ENCODE measurements around the gene A3GALT2.

Gene A3GALT2

GRCh38 chr1:33330906-33331305 is 10.0 kb upstream of the A3GALT2 start:
- no peak for DNase-seq

- no peak for DNase-seq
These were observed 9.5 kb upstream of the A3GALT2 start for GRCh38 chr1:33330361-33330890.

DNA sequence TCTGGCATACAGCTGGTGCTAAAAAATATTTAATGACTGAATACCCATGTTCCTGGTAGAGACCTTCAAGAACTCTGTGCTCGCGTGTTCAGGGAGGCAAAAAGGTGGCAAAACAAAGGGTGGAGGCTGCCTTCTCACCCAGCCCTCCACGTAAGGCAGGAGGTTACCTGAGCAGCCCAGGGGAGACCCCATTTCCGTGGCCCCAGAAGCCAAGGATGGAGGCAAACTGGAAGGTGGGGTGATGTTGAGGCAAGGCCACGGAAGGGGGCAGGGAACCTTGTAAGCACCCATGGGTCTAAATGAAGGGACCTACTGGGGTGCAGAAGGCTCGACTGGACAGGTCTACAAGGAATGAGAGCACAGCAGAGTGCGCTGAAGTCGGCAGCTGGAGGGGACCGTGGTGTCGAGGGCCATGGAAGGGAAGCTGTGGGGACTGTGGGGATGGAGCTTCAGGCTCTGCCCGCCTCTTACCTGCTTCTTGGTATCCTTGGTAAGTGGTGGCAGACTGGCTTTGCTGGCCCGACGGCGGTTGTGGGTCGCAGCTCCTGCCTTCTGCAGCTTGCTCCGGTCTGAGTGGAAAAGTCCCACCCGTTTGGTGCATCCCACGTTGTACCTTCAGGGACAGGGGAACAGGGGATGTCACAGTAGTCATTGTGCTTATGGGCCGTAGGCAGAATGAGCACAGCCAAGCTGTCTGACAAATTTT is 8.9 kb upstream of the A3GALT2 start:
- DNase-seq, result no peak

DNA sequence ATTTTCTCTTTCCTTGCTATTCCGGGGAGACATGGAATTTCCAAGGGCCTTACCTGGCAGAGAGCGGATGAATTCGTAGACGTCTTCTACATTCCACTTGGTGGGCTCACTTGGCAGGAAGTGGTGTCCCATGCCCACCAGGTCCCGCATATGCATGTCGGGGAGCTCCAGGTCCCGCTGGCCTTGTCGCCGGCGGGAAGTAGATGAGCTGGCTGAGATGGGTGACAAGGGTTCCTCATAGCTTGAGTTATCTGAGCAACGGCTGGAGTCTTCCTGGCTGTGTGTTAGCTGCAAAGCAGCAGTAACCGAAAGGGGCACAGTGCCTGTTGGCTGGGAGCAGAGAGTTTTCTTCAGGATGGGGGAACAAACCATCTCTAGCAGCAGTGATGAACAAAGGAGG is 7.9 kb upstream of the A3GALT2 start:
- DNase-seq, result no peak

DNA sequence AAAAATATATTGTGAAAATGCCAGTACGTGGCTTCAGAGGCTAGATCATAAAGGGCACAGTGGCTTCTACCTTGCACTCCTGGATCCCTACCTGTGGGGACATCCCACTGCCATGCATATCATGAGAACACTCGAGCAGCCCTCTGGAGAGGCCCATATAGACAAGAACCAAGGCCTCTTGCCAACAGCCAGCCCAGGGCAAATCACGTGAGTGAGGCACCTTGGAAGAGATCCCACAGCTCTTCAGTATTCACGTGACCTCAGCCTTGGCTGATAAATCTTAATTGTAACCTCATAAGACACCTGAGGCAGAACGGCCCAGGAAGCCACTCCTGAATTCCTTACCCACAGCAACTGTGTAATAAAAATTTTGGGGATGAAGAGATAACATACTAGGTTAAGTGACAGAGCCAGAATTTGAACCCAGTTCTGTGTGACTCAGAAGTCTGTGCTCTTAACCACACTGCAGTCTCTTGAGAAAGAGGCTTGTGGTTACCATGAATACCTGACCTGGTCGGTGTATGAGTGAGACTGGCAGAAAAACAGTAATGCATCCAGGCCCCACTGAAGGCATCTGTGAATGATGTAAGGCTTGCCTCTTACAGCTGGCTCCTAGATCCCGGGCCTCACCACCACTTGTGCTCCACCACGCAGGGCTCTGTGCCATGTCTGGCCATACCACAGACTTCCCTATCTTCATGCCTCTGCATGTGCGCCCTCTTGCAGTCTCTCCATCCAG is 6.9 kb upstream of the A3GALT2 start:
- DNase-seq, result no peak

DNA sequence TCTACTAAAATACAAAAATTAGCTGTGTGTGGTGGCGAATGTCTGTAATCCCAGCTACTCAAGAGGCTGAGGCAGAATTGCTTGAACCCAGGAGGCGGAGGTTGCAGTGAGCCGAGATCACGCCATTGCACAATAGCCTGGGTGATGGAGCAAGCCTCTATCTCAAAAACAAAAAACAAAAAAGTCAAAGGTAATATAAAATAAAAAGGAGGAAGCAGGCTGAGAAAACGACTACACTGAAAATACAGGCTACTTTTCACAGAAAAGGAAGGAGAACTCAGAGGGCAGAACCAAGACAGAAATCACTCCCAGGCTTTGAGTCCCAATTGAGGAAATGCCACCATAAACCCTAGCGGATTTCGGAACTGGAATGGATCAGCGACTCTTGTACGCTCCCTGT is 5.9 kb upstream of the A3GALT2 start:
- no peak for DNase-seq

GRCh38 chr1:33324677-33325575 is 4.0 kb upstream of the A3GALT2 start:
- DNase-seq, result no peak

GRCh38 chr1:33323663-33324477 is 3.0 kb upstream of the A3GALT2 start:
- DNase-seq, result no peak

DNA sequence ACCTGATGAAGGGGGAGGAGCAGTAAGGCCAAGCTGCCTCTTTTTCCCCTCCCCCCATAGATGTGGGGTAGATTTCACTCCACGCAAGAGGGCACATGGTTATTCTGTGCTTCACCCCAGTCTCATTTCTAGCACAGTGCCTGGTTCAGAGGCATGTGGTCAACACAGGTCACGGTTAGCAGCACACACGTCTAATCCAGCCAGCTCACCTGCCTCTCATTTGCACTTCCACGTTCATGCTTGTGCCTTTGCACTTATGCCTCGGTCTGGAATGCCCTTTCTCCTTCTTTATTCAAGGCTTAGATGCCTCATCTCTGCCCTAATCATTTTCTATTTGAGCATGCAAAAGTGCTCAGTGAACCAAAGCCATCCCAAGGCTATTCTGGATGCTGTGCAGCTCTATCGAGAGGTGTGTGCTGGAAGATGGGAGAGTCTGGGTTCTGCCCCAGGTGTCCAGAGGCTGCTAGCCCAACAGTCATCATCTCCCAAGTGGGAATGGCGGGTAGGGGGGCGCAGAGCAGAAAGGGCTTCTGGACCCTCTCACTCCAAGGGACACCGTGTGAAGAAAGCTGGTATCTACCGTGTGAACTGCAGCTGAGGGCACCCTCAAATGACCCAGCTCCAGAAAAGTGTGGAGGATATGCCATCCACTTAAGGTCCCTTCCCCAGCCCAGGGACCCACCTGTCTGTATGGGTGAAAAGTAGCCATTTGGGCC is 2.1 kb upstream of the A3GALT2 start:
- no peak for DNase-seq

- no peak for DNase-seq
These were observed 1.2 kb upstream of the A3GALT2 start for GRCh38 chr1:33322109-33322508.

DNA sequence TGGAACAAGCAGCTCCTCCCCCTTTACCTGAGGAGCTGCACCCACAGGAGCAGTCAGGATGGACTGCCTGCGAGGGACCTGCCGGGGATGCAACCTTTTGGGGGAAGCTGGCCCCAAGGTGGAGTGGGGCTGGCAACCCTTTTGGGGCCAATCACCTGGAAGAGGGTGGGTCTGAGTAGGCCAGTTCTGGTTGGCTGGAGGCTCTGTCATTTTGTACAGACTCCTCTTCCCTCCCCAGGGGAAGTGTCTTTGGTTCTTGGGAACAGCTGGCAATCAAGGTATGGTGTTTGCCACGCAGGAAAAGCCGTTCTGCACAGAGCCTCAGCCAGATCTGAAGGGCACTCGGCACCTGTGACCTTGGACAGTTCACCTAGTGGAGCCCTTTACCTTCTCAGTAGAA is 280 bp upstream of the A3GALT2 start:
- DNase-seq, result no peak

DNA sequence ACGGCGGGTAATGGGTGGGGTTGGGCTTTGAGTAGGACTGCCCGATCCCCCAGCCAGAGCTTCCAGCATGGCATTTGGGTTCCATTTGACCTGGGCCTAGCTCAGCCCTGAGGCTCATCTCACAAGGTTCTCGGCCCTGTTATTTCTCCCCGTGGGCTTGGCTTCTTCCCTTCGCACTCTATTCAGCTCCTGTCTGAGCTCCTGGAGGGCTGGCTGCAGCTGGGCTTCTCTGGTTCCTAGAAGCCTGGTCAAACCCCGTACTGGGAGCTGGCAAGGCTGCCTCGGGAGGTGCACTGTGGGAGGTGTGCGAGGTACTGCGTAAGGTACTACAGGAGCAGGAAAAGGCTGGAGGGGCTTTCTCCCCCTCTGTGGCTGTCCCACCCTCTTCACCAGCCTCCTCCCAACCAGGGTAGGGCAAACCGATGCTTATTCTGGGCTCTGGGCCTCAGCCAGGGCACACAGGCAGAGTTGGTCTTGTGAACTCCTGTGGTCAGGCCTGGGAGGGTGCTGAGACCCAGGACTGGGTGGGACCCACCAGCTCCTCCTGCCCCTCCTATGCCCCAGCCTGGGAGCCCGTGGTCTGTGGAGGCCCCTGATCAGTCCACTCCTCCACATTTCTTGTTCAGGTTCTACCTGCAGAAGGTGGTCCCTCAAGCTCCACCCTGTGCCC is 814 bp downstream of the A3GALT2 start:
- DNase-seq, result no peak

GRCh38 chr1:33319186-33319948 is 1.5 kb downstream of the A3GALT2 start:
- no peak for DNase-seq

DNA sequence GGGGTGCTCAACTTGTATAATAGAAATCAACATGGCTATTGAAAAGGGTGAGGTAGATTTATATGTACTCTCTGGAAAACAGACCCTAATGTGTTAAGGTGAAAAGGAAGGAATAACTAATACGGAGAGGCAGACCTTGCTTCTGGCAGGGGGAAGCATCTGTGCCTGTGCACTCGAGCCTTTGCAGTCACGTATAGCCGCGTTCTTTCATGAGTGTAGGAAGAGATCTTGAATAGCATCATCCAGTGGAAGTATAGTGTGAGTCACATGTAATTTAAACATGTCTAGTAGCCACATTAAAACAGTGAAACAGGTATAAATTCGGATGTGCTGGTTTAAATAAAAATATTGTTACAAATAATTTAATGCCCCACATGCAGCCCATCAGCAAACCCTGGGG is 3.0 kb downstream of the A3GALT2 start:
- no peak for DNase-seq

- DNase-seq, result no peak
These were observed 3.5 kb downstream of the A3GALT2 start for GRCh38 chr1:33317354-33317753.

DNA sequence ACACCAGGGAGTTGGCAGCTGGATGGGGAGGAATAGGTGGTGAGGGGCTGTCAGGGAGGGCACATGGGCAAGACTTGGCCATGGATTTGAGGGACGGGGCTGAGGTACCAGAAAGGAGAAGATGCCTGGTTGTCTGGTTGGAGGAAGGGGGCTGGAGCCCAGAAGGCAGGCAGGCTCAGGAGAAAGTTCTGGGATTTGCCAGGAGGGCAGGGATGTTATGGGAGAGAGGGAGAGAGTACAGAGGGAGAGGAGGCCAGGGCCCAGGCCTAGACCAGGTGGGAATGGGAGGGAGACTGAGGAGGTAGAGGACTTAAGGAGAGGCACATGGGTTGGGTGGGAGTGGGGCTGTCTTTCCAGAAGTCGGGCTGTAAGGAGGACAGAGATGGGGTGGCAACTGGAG is 4.3 kb downstream of the A3GALT2 start:
- no peak for DNase-seq

DNA sequence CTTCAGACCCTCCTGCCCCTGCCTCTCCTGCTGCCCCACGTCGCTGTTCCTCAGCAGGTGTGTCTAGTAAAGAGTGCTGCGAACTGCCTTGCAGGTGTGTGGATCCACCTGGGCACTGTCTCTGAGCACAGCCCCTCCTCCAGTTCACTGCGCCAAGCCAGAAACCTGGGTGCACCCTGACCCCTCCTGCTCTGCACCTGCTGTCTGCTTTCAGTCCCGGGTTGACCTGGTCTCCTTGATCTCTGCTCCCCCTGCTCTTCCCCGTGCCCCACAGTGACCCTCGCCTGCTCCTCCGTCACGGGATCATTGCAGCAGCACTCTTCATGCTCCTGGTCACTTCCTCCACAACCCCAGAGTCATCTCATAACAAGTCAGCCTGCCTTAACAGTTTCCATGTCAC is 6.5 kb downstream of the A3GALT2 start:
- no peak for DNase-seq

DNA sequence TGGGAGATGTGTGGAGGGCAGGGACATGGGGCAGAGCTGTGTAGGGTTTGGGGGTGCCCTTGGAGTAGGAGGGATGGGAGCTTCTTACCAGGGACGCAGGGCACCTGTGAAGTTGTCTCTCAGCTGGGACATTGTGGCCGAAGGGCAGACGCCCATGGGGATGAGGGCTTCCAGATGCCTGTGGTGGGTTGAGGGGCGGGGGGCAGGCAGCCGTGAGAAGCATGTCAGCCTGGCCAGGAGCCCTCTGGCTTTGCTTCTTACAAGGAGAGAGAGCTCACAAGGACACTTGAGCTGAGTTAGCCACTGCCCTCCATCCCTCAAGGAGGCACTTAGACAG is 8.5 kb downstream of the A3GALT2 start:
- no peak for DNase-seq

GRCh38 chr1:33311706-33312412 is 9.0 kb downstream of the A3GALT2 start:
- no peak for DNase-seq

DNA sequence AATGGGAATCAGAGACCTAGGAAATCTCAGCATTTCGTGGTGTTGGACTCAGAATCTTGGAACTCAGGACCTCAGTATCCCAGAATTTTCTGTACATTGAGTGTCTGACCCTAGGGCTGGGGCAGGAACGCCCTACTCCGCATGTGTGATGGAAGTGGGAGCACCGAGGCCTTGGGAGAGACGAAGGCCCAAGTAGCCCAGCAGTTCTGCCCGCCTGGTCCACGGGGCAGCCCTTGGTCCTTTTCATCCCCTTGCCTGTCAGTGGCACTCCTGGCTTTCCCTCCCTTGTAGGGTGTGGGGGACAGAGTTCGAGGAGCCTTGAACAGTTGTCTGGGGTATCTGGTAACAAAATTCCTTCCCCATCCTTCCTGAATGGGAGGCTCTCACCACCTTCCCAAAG is 10.2 kb downstream of the A3GALT2 start:
- DNase-seq, result no peak
